HepG2 (cell line): ENCODE results near the gene CMPK1.

ENCODE experiments used
- ATF2 ChIP-seq: sonication (generic); formaldehyde crosslinking; IDR thresholded peaks from 2 replicates; pipeline ENCODE4 v1.4.0; 2020; ENCODE audit warnings: missing genetic modification reagents
- HDAC2 ChIP-seq: sonication (generic); formaldehyde crosslinking; IDR thresholded peaks from 2 replicates; pipeline ENCODE4 v1.4.0; 2020; ENCODE audit warnings: missing genetic modification reagents
- HES4 ChIP-seq: sonication (generic); formaldehyde crosslinking; IDR thresholded peaks from 2 replicates; pipeline ENCODE4 v1.9.0; 2021; ENCODE audit warnings: mild to moderate bottlenecking, missing genetic modification reagents, borderline replicate concordance
- KAT7 ChIP-seq: IDR thresholded peaks from 2 replicates; pipeline ENCODE4 v1.6.1; 2018; ENCODE audit warnings: borderline replicate concordance, missing compliant biosample characterization
- PAX8 ChIP-seq: sonication (generic); formaldehyde crosslinking; IDR thresholded peaks from 2 replicates; pipeline ENCODE4 v1.8.0; 2022; ENCODE audit warnings: mild to moderate bottlenecking, missing genetic modification reagents, borderline replicate concordance
- POLR2AphosphoS5 ChIP-seq: IDR thresholded peaks from 2 replicates; pipeline ENCODE4 v1.6.1; 2012; ENCODE audit warnings: low read depth, low read length
- RFX1 ChIP-seq: fragments of 450-650 bp; IDR thresholded peaks from 2 replicates; pipeline ENCODE4 v1.6.1; 2017
- SMAD1 ChIP-seq: sonication (generic); formaldehyde crosslinking; IDR thresholded peaks from 2 replicates; pipeline ENCODE4 v1.4.0; 2020; ENCODE audit warnings: missing genetic modification reagents, low read depth, mild to moderate bottlenecking, borderline replicate concordance
- SRF ChIP-seq: IDR thresholded peaks from 2 replicates; pipeline ENCODE4 v1.6.1; 2011; ENCODE audit warnings: mild to moderate bottlenecking, low read depth, low read length, moderate library complexity
- TBP ChIP-seq: sonication (generic); formaldehyde crosslinking; IDR thresholded peaks from 2 replicates; pipeline ENCODE4 v1.5.0; 2020; ENCODE audit warnings: missing genetic modification reagents
- ZNF282 ChIP-seq: fragments of 450-650 bp; IDR thresholded peaks from 2 replicates; pipeline ENCODE4 v1.6.1; 2018; ENCODE audit not compliant: partially characterized antibody
- ZNF317 ChIP-seq: sonication (generic); formaldehyde crosslinking; IDR thresholded peaks from 2 replicates; pipeline ENCODE4 v1.5.0; 2020; ENCODE audit warnings: mild to moderate bottlenecking, missing genetic modification reagents
- ZSCAN12 ChIP-seq: sonication (generic); formaldehyde crosslinking; IDR thresholded peaks from 2 replicates; pipeline ENCODE4 v1.9.0; 2021; ENCODE audit warnings: mild to moderate bottlenecking, missing genetic modification reagents

- TF ChIP-seq ZSCAN12 (CRISPR knock-in tag): no peak
- TF ChIP-seq ZNF317: no peak
- TF ChIP-seq HES4 (CRISPR knock-in tag): no peak
- TF ChIP-seq PAX8 (CRISPR knock-in tag): no peak
- TF ChIP-seq SMAD1 (CRISPR knock-in tag): no peak
- no peak for TF ChIP-seq RFX1
- TF ChIP-seq SRF: no peak
- no peak for TF ChIP-seq KAT7
- no peak for TF ChIP-seq TBP (CRISPR knock-in tag)
- TF ChIP-seq ZNF282: no peak
- no peak for TF ChIP-seq POLR2AphosphoS5
- no peak for TF ChIP-seq HDAC2 (CRISPR knock-in tag)
- no peak for TF ChIP-seq ATF2 (CRISPR knock-in tag)
Measured at GRCh38 chr1:47351305-47351704, 17.7 kb downstream of the CMPK1 start.
